SIG-M5 treated with dmso at 0.1 percent for 504 hours (cell line): ENCODE results near the gene SLIT3.

Source experiments
- DNase-seq: peaks from one replicate; lab custom pipeline; 2025; ENCODE audit not compliant: unreplicated experiment; lab: John Stamatoyannopoulos, UW

SLIT3 gene

GRCh38 chr5:168734119-168734518, 566.8 kb downstream of the SLIT3 start:
- DNase-seq: no peak

GRCh38 chr5:168728546-168729211, 572.3 kb downstream of the SLIT3 start:
- no peak for DNase-seq

GRCh38 chr5:168727547-168727946, 573.4 kb downstream of the SLIT3 start:
- no peak for DNase-seq

- DNase-seq: no peak
Observed at GRCh38 chr5:168726342-168726741, 574.6 kb downstream of the SLIT3 start.

- no peak for DNase-seq
Observed at GRCh38 chr5:168724227-168724626, 576.7 kb downstream of the SLIT3 start.

GRCh38 chr5:168723037-168723436, 577.9 kb downstream of the SLIT3 start:
- no peak for DNase-seq

GRCh38 chr5:168721966-168722365, 579.0 kb downstream of the SLIT3 start:
- DNase-seq: no peak

- DNase-seq: no peak
Observed at GRCh38 chr5:168721002-168721753, 579.8 kb downstream of the SLIT3 start.

- no peak for DNase-seq
Observed at GRCh38 chr5:168720575-168720974, 580.4 kb downstream of the SLIT3 start.

- no peak for DNase-seq
Observed at GRCh38 chr5:168714046-168714445, 586.9 kb downstream of the SLIT3 start.

GRCh38 chr5:168713051-168713450, 587.9 kb downstream of the SLIT3 start:
- no peak for DNase-seq

GRCh38 chr5:168712280-168712924, 588.5 kb downstream of the SLIT3 start:
- DNase-seq: no peak

GRCh38 chr5:168710706-168711105, 590.2 kb downstream of the SLIT3 start:
- no peak for DNase-seq

GRCh38 chr5:168707716-168708695, 592.9 kb downstream of the SLIT3 start:
- no peak for DNase-seq

- peak; percentile 12 for DNase-seq
Observed at GRCh38 chr5:168706655-168707069, 594.3 kb downstream of the SLIT3 start.

GRCh38 chr5:168705321-168705720, 595.6 kb downstream of the SLIT3 start:
- no peak for DNase-seq

GRCh38 chr5:168702511-168702910, 598.4 kb downstream of the SLIT3 start:
- no peak for DNase-seq

- DNase-seq: no peak
Observed at GRCh38 chr5:168701641-168702040, 599.3 kb downstream of the SLIT3 start.

GRCh38 chr5:168699002-168699401, 601.9 kb downstream of the SLIT3 start:
- no peak for DNase-seq

GRCh38 chr5:168697034-168697720, 603.8 kb downstream of the SLIT3 start:
- peak; percentile 36 for DNase-seq
